DMS 273 (cell line): ENCODE results near the gene MRPL23.

Experiments
- DNase-seq: peaks from one replicate; lab custom pipeline; 2025; ENCODE audit not compliant: unreplicated experiment; lab: John Stamatoyannopoulos, UW

The MRPL23 gene

DNA sequence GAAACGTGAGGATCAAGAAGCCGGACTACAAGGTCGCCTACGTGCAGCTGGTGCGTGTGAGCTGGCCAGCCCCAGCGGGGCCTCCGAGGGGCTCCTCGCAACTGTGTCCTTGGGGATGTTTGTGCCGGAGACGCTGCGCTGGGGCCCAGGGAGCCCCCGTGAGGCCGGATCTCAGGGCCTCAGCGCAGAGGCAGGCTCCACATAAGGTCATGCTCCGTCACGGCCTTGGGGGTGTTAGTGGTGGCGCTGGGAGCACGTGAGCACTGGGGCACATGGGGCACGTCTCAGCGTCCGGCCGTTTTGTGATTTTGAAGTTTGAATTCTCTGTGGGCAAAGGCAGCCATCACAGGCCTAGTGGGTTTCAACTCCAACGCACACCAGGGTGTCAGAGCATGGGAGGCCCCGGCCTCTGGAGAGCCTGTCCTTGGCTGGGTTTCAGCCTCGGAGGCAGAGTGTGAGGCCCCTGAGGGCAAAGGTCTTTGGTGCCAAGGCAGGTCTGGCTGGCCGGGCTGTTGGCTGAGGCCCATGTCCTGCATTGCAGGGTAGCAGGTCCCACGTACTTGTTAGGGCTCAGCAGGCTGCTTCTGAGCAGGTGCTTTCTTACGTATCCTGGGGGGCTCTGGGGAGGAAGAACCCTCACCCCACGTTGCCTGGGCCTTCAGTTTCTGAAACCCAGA, 5.8 kb downstream of the MRPL23 start:
- DNase-seq, result no peak

DNA sequence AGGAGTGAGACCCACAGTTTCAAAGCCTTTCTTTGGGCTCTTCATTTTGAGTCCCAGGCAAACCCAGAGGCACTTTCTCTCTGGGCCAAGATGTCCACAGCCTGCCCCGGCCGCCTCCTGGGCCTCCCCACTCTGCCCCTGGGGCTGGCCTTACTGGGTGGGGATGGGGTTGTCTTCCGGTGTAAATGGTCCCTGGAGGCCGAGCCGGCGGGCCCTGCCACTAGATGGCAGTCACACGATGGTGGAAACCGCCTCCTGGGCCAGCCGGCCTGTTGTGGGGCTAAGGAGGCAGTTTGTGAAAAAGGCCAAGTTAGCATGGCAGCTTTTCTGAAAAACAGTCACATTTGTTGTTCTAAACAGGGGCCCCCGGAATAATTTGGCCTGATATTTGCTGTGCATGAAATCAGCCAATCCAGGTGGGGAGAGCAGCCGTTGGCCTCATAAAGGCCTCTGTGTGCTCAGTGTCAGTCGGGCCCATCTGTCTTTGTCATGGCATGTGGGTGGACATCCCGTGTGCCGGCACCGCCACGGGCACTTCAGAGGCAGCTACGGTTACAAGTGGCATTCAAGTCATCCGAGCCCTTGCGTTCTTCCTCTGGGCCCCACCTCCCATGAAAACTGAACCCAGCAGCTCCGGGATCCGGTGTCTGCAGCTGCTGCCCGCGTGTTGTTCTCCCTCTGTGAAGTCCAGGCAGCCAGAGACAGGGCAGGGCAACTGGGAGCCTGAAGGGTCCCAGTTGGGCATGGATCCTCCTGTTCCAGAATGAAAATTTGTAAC, 6.5 kb downstream of the MRPL23 start:
- DNase-seq, result no peak

GRCh38 chr11:1958367-1958766, 11.2 kb downstream of the MRPL23 start:
- no peak for DNase-seq

GRCh38 chr11:1959786-1960185, 12.7 kb downstream of the MRPL23 start:
- no peak for DNase-seq

DNA sequence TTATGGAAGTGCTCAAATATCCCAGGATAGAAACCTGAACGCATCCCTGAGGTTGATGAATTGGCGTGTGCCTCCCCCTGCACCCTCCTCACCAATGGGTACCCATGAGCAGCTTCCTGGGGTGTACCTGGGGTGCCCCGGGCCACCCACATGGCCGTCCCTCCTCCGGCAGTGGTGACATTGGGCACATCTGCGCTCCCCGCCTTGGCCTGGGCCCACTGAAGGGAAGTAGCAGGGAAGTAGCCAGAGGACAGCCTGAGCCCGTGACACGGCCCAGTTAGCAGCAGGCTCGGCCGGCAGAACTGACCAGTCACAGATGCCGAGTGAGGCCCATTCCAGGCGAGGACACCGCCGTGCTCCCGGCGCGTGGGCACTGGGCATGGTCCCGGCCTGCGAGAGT, 16.7 kb downstream of the MRPL23 start:
- DNase-seq, result no peak

GRCh38 chr11:1964348-1964747, 17.2 kb downstream of the MRPL23 start:
- DNase-seq, result no peak

DNA sequence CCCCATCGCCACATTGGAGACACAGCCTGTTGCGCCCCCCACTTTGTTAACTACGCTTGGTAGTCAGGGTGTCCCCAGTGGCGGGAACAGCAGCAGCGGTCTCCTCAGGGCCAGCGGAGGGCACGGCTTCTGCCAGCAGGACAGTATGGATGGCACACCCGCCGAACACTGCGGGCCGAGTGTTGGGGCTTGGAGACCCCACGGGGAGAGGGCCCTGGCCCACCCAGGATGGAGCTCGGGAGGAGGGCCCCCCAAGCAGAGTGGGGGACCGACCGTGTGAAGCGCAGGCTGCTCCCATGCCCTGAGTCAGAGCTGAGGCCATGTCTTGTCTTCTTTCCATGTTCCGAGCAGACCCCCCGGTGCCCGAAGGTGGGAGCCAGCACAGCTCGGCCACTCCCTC, 17.8 kb downstream of the MRPL23 start:
- DNase-seq, result no peak

DNA sequence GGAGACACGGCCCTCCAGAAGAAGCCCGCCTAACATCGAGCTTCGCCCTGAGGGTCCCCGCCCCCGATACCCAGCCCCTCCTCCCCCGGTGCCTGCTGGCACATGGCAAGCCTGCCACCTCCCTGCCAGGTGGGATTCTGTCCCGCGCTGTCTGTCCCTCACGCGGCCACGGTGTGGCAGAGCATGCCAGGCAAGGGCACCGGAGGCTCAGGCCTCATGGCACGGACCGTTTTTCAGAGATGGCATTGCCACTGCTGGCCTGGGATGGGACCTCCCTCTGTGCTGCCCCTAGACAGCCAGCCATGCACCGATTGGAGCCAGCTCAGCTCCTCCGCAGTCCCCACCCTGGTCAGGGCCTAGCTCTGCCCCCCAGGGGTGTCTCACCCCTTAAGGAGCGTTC, 19.4 kb downstream of the MRPL23 start:
- no peak for DNase-seq

DNA sequence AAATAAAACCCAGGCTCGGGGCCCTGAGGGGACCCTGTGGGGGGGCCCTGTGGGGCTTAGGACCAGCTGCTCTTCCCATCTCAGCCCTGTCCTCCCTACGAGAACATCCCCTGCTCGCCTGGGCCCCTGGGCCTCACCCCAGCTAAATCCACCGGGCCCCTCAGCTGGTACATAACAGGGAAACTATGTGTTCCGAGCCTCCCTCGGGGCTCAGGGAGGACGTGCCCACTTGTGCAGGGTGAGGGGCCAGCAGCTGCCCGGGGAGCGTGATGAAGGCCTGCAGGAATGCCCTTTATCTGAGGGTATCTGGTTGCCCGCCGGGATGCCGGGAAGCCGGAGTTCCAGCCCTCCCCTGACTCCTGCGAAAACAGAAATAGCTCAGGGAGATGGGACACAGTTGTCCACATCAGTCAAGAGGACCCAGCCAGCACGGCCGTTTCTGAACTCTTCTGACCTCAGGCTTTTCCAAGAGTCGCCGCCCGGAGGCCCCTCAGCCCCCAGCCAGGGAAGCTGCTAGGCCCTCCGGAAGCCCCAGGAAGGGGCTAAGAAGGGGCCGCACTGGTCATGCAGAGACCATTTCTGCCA, 20.6 kb downstream of the MRPL23 start:
- no peak for DNase-seq

DNA sequence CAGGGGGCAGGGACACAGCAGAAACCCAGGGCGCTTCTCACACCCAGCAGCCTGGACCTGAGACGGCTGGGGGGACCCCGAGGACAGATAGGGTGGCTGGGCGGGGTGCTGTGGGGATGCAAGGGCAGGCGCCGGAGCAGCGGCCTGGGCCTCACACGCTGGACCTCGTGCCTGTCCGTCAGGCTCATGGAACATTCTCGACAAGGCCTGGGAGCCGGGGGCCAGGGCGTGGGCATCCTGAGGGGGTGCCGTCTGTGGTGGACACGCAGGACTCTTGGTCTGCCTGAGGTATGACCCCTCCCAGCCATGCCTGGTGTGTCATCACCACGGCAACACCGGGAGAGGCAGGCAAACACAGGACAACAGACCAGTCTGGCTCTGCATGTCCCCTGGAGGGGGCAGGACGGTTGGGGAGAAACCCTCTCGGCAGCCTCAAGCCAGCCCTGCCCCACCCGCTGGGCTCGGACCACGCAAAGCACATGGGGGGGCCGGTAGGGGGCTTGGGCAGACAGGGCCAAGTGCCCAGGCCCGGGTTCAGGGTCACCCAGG, 21.4 kb downstream of the MRPL23 start:
- DNase-seq, result no peak

- DNase-seq, result no peak
These were observed 21.9 kb downstream of the MRPL23 start for GRCh38 chr11:1969035-1969434.

- no peak for DNase-seq
These were observed 22.6 kb downstream of the MRPL23 start for GRCh38 chr11:1969776-1970175.

DNA sequence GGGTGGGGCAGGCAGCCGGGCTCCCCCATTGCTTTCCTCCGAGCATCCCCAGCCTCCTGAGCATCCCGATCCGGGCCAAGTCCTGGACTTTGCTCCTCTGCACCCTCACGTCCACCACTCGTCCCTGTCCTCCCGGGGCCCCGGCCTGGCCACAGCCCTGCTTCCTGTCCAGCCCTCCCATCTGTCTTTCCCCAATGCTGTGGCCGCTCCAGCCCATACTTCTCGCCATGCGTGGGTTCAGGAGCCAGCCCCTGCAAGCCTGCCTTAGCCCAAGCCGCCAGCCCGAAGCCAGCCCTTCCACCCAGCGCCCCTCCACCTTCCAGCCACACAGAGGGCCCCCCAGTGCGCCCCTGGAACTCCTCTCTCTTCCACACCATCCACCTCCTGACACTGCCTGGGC, 23.8 kb downstream of the MRPL23 start:
- DNase-seq, result no peak

- no peak for DNase-seq
These were observed 28.1 kb downstream of the MRPL23 start for GRCh38 chr11:1975185-1975584.

- DNase-seq, result no peak
These were observed 31.8 kb downstream of the MRPL23 start for GRCh38 chr11:1978720-1979473.

GRCh38 chr11:1979607-1980006, 32.5 kb downstream of the MRPL23 start:
- no peak for DNase-seq

DNA sequence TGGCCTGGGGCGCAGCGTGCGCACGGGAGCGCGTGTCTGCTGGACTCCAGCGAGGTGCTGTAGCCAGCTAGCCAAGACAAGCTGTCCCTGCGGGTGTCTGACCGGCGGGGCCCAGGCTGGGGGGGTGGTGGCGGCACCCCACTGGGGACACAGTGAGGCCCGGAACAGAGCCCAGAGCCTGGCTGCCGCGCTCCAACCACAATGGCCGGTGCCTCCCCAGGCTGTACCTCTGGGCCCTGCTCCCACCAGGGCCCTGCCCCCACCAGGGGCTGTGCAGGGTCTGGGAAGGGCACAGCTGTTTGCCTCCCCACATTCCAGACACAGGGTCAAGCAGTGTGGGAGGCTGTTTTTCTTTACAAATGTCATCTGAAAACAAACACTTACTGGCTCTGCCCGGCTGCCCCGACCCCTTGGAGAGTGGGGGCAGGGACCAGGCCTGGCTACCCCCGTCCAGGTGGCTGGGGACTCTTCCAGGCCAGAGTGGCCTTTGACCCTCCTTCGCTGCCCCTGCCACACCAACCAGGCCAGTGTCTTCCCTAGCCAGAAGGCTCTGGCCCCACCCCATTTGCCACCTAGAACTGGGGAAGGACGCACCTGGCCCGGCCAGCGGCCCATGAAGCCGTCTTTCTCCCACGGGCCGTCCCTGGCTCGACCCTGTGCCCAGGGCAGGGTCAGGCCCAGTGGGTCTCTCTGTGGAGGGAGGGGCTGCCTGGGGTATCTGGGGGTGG, 35.9 kb downstream of the MRPL23 start:
- DNase-seq, result no peak

DNA sequence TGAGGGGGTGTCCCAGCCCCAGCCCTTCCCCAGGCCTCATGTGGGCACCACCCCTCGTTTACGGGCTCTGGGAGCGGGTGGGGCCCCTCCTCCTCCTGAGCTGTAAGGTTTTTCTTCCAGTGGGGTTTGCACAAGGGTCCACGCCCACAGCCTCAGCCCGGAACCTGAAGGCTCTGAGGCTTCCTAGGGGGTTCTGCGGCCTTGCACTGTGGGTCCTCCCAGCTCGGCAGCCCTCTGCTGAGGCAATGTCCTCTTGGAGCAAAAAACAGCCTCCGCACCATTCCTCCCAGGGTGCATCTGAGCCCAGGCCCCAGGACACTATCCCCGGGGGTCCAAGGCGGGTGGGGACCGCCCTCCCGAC, 36.4 kb downstream of the MRPL23 start:
- no peak for DNase-seq

- no peak for DNase-seq
These were observed 39.9 kb downstream of the MRPL23 start for GRCh38 chr11:1987024-1987423.

- DNase-seq, result no peak
These were observed 41.0 kb downstream of the MRPL23 start for GRCh38 chr11:1988174-1988573.
